Stimulated activated CD4-positive, alpha-beta T cell treated with anti-CD3 and anti-CD28 coated beads, TNF-alpha, amount 100 ng/mL, for 4 hours (primary cell): ENCODE data around the gene ASIC3.
"Not testable (repeated sequence)": the region's sequence is repeated elsewhere in the genome, so short reads cannot be mapped to it uniquely, and the experiment has no call there.

Experiments
- DNase-seq, 3 experiments: peaks; one replicate each; pipeline ENCODE4 v3.0.0-alpha.2; 2020; ENCODE audit warnings: low read depth in 3 of 3

ASIC3 gene

DNA sequence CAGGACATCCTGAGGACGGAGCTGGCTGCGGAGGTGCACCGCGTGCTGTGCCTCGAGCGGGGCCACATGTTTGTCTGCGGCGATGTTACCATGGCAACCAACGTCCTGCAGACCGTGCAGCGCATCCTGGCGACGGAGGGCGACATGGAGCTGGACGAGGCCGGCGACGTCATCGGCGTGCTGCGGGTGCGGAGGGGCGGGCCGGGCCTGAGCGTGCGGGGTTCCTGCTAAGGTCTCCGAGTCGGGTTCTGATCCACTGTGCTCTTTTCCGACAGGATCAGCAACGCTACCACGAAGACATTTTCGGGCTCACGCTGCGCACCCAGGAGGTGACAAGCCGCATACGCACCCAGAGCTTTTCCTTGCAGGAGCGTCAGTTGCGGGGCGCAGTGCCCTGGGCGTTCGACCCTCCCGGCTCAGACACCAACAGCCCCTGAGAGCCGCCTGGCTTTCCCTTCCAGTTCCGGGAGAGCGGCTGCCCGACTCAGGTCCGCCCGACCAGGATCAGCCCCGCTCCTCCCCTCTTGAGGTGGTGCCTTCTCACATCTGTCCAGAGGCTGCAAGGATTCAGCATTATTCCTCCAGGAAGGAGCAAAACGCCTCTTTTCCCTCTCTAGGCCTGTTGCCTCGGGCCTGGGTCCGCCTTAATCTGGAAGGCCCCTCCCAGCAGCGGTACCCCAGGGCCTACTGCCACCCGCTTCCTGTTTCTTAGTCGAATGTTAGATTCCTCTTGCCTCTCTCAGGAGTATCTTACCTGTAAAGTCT lies 34.4 kb upstream of the ASIC3 start:
- DNase-seq = peak in 2 of 3 experiments; percentile 61 to 70

DNA sequence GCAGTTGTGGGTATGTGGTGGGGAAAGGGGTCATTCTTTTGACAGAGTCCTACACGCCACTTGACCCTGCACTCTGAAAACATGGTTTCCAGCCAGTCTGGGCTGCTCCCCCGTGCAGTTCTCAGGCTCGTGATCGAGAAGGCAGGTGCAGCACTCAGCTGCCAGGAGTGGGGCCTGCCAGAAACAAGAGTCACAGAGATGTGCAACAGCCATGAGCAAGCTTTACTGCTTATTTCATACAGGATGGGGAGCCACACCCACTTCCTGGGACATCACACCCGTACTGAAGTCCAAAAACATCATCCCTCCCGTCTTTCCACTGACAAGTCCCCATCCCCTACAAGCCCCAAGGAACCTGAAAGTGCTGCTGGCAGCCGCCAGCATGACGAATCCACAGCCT lies 33.4 kb upstream of the ASIC3 start:
- DNase-seq = no peak

DNA sequence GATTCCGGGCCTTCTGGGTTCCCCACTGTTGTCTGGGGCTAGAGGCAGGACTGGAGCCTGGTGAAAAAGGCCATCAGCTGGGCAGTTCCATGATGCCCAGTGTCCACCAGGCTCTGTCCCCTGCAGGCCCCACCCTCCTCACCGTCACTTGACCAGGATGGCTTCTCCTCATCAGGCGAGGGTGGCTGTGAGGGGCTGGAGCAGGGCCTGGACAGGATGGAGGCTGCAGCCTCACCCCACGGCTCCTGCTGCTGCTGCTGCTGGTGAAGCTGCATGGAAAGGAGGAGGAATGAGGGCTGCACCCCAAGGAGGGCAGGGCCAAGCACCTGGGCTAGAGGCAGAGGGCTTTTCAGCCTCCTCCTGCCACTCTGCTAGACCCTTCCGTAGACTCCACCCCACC lies 32.4 kb upstream of the ASIC3 start:
- DNase-seq = no peak

DNA sequence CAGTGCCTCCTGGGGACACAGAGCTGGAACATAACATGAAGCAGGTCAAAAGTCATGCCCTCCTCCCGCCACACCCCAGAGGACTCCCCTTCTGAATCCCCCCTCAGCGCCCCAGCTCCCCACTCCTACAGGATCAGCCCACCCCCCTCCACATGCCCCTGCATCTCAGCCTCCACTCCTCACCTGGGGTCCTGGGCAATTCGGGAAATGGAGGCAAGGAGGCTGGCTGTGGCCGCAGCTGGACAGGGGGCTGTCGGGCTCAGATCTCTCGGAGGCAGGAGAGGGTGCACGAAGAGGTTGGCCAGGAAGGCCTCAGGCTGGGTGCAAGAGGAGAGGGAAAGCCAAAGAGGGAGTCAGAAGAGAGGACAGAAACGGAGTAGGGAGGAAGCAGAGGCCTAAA lies 31.8 kb upstream of the ASIC3 start:
- no peak for DNase-seq

DNA sequence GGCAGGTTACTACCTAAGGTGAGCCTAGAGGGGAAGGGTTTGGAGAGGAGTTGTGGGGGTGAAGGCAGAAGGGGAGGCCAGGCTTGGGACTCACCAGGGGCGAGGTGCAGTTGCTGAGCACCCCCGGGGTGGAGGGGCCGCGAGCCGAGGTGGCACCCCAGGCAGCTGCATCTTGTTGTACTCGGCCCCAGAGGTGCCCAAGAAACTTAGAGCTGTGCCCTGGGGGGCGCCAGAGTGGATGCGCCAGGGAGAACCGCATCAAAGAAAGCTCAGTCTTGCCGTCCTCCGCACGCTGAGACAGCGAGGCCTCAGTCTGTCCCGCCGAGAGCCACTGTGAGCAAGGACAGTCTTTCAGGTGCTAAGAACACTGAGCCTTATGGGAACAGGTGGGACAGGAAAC lies 31.4 kb upstream of the ASIC3 start:
- DNase-seq = no peak

DNA sequence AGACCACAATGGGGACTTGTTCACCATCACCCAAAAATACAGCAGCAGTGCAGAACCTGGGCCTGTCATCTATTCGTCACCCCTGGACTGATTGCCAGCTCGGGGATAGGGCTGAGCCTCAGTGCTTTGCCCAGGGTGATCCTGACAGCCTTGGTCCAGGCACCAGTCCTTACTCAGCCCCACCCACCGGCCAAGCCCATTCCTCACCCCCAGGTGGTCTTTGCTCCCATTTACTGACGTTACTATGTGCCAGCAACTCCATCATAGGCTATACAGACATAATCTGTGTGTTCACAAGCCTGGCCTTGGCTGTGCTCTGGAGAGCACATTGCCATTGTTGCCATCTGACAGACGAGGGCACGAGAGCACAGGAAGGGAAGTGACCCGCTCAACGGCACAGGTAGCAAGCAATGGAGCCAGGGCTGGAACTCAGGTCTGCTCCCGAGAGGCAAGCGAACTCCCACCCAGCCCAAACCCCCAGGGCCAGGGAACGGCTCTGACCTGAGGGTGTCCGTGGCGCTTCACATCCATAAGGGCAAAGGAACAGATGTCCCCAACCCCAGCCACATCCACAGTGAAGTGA lies 30.9 kb upstream of the ASIC3 start:
- no peak for DNase-seq

DNA sequence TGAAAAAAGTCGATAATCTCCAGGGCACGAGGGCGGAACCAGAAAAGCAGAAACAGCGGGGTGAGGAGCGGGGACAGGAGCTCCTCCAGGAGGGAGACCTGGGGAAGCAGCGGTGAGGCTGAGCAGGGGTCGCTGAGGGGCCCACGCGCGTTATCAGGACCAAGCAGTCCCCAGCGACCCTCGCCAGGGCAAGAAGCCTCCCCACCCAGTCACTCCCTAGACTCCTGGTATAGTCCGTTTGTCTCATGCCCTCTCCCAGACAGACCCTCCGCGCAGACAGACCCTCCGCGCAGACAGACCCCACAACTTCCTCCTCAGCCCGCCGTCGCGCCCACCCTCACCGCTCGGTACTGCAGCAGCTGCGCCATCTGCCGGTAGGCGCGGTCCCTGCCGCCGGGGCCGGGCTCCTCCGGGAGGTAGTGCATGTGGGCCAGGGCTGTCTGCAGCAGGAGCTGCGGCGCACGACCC lies 30.3 kb upstream of the ASIC3 start:
- DNase-seq = peak; percentile 60 to 77 (median 68)

DNA sequence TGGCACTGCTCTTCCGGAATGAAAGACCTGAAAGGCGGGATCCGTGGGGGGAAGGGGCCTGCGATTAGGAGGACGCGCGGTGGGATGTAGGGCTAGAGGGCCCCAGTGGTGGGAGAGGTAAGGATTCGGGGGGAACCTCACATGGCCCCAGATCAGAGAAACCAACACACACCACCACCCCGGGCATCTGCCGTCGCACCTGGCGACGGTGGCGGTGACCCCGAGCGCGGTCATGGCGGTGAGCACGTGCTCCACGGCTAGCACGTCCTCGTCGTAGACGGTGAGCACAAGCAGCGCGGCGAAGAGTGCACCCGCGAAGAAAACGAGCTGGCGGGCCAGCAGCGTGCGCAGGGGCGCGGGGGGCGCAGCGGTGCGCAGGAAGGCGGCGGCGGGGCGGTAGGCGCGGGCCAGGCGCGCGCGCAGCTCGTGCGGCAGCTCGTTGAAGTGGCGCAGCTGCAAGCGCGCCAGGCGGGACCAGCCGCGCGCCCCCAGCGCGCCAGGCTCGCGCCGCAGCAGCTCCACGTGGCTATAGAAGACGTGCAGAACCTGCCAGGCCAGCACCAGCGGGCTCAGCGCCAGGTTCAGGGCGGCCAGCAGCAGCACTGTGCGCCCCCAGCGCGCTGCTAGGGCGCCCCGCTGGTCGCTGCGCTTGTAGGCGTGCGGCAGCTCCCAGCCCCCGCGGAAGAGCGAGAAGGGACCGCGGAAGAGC lies 29.8 kb upstream of the ASIC3 start:
- DNase-seq = no peak

DNA sequence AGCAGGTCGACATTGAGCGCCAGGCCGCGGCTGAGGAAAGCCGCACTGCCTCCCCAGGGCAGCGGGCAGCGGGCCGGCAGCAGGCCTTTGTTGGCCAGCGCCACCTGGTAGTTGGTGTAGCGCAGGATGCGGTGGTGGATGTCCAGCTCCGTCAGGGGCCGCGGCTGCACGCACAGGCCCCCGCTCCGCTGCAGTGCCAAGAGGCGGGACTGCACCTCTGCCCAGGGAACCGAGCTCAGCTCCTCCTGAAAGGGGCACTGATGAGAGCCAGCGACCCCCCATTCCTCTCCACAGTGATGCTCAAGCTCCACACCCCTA lies 29.2 kb upstream of the ASIC3 start:
- DNase-seq = no peak

DNA sequence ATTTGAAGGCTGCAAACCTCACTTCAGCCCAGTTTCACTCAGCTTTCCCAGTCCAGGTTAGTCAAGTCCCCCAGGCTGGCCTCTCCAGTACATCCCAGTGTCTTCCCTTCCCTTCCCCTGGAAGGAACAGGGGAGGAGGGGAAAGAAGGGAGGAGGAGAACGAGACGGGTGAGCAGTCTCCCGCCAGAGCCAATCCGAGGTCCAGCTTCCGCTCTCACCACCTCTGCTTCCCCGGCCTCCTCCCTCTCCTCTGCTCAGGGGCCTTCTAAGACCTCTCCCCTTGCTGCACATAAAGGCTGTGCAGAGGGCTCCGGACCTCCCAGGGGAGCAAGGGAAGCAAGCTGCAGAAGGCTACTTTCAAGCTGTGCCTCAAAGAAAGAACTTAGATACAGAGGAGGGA lies 28.1 kb upstream of the ASIC3 start:
- DNase-seq = no peak

DNA sequence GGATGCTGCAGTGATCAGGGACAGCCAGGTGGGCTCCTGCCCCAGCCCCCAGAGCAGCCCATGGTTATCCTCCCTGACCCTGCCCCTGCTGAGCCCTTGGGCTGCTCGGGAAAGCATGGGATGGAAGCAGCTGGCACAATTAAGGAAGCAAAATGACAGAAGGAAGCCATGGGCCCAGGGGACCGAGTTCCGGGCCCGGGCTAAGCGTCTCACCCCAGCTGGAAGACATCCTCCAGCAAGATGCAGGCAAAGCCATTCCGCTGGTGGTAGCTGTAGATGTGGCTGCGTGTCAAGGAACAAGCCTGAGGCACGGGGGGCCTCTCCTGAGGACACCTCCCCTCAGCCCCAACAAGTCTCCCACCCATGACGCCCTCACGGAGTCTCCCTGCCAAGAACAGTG lies 25.1 kb upstream of the ASIC3 start:
- no peak for DNase-seq

DNA sequence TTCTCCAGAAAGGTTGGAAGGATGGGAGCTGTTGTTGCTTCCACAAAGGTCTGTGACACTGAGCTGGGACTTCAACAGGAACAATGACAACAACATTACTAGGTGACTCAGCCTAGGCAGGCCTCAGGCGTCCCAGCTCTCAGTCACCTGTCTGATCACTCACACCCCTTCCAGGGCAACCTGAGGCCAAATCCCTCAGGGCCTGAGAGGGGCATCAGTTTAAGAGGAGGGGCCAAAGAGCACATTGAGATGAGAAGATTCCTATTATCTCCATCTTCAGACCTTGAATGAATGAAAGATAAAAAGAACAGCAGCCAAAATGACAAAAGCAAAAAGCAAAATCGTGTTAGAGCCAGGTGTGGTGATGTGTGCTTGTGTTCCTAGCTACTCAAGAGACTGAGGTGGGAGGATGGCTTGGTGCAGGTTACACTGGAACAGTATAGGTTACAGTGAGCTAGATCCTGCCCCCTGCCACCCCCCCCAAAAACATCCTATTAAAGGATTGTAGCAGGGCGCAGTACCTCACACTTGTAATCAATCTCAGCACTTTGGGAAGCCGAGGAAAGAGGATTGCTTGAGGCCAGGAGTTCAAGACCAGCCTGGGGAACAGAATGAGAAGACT lies 23.8 kb upstream of the ASIC3 start, which contains the start of gene ATG9B:
Gene ATG9B, minus strand, starts transcription at position 60 of the 622 bp plus-strand sequence. CDS start 71 bp downstream, outside the sequence.
- no peak for DNase-seq

DNA sequence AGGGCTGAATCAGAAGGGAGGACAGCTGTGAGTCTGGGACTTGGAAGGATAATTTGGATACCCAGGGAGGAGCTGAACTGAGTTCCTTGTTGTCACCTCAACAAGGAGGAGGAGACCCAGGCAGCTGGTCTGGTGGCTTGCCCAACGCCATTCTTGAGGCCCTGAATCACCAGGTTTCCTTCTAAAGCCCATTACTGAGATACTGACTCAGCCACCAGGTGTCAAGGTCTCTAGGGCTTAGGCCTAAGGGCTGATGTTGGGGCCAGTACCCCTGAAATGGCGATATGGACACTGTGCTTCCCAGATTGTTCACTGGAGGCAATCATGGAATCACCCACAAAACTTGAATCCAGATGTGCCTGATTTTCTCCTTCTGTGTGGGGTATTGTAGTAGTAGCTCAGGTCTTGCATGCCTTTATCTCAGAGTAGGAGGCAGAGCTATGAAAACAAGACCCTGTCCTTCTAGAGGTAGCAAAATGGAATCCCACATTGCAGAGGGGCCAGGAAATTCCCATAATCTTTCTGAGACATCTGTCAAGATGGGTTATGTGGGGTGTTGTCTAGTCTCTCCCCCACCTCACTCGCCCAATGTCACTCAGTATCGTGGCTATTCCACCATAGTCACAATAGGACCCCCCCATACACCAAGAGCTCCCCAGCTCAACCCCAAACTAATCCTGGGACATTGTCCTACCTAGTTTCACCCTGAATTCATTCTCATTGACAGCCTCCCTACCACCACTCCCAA lies 22.2 kb upstream of the ASIC3 start:
- DNase-seq = no peak

DNA sequence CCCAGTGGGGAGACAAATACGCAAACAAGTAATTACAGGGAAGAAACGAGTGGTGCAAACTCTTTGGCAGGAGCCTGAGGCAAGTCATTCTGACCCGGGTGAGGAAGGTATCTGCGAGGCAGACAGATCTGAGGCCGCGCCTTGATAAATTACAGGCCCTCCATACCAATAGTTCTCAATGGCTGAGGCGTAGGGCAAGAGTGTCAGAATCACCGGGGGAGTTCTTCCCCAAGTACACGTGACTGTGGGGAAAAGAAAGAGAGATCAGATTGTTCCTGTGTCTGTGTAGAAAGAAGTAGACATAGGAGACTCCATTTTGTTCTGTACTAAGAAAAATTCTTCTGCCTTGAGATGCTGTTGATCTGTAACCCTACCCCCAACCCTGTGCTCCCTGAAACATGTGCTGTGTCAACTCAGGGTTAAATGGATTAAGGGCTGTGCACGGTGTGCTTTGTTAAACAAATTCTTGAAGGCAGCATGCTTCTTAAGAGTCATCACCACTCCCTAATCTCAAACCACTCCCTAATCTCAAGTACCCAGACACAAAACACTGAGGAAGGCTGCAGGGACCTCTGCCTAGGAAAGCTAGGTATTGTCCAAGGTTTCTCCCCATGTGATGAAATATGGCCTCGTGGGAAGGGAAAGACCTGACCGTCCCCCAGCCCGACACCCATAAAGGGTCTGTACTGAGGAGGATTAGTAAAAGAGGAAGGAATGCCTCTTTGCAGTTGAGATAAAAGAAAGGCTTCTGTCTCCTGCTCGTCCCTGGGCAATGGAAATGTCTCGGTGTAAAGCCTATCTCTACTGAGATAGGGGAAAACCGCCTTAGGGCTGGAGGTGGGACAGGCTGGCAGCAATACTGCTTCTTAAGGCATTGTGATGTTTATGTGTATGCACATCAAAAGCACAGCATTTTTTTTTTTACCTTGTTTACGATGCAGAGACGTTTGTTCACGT lies 21.3 kb upstream of the ASIC3 start:
- not testable (repeated sequence) for DNase-seq

DNA sequence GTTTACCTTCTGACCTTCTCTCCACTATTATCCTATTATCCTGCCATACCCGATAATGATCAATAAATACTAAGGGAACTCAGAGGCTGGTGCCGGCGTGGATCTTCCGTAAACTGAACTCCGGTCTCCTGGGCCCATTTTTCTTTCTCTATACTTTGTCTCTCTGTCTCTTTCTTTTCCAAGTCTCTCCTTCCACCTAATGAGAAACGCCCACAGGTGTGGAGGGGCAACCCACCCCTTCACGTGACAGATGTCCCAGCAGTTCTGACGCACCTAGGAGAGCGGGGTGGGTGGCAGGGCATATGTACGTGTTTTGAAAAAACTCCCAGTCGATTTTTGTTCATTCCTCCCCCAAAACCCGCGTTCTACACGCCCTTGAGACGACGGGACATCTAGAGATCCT lies 20.6 kb upstream of the ASIC3 start:
- DNase-seq = not testable (repeated sequence)

DNA sequence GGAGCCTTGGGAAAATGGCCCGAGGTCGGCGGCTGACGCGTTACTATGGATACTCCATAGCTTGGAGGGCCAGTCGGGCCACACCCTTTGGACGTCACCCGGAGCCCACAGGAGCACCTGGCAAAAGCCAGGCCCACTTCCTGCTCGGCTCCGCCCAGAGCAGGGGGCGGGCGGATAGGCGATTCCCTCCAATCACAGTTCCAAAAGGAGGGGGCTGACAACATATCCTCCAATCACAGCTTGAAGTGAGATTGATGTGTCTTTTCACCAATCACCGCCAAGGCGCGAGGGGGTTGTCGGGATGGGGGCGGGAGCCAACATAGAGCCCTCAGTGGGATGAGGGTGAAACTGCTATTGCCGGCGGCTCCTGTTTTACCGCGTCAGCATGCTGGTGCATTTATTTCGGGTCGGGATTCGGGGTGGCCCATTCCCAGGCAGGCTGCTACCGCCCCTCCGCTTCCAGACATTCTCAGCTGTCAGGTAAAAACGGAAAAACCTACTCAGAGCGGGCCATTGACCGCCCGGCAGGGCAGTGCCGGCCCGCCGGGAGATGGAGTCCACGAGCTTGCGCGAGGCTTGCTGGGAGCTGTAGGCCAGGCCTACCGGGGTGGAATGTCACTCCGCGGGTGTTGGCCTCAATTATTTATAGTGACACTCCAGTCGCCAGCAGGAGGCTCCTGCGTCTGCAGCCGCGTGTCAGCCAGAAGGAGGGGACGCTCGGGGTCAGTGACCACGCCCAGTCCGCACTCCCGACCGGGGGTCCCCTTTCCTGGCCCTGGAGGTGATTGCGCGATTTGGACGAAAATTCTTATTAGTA lies 20.0 kb upstream of the ASIC3 start, which contains the start of gene ABCB8:
Gene ABCB8, plus strand, starts transcription at position 320 of the 817 bp plus-strand sequence. Its CDS starts 66 bp downstream, at position 386.
- DNase-seq = peak; percentile 87 to 97 (median 97)

DNA sequence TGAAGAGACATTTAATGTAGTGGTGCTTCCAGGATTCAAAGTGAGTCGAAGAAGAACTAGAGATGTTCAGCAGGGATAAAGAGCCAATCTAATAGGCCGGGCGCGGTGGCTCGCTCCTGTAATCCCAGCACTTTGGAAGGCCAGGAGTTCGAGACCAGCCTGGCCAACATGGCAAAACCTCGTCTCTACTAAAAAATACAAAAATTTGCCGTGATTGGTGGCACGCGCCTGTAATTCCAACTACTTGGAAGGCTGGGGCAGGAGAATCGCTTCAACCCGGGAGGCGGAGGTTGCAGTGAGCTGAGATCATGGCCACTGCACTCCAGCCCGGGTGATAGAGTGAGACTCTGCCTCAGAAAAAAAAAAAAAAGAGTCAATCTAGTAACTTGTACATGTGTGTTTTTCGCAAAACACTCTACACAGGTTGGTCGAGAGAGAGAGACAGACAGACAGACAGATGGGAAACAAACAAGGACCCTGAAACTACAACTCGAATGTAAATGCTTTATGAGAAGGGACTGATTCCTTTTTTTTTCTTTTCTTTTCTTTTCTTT lies 19.3 kb upstream of the ASIC3 start:
- no peak for DNase-seq

DNA sequence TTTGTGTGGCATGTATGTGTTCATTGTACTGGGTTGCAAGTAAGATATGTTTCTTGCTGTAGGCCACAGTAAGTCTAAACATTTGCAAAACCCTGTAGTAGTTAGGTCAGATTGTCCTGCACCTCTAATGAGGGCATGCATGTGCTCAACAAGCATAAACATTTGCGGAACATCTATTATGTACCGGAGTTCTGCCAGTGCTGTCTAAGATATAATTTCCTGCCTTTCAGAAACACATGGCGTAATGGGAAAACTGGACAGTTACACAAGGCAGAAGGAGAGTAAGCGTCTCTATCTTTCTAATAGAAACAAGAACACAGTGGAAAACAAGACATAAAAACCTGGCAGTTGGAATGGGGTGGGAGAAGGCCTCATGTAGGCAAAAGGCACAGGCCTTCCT lies 17.3 kb upstream of the ASIC3 start:
- no peak for DNase-seq
